ENCODE results near the gene RASA1. TPM values are rescaled to one million over a fixed set of nuclear protein-coding genes. Genes with fewer than 3 reads are reported as not detected.

RASA1 gene
- total RNA-seq, 1 experiment from 2014 or later = 29.0 TPM

DNA sequence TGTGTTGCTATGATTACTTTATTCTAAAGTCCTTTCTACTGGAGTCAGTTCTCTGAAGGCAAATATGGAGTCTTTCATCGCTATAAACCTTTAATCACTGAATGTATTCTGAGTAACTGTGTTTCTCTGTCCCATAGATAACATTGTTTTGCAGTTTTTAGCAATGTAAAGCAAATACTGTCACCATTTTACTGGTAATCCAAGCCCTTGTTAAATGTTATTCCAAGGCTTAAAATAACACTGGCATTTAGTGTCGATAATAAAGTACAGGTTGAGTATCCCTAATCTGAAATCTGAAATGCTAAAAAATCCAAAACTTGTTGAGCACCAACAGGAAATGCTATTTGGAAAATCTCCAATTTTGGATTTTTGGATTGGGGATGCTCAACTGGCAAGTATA is 120.4 kb downstream of the RASA1 start:
- Histone ChIP-seq H3K36me3 (ENCODE audit: control insufficient read depth, insufficient read depth, low read length) (peaks cover 60% of the 10 kb centered on the region), H3K4me3 (ENCODE audit: low read depth in 2 of 2, low read length in 2 of 2) (no peak overlapping the region), H3K27ac (ENCODE audit: low read length) (no peak overlapping the region), H3K27me3 (ENCODE audit: control insufficient read depth, insufficient read depth, low read length) (no peaks in the 10 kb centered on the region), H3K4me1 (ENCODE audit: control insufficient read depth, insufficient read depth, low read length) (peaks cover 3% of the 10 kb centered on the region; the same call in 1 of the 2 replicates), H3K9me3 (ENCODE audit: control insufficient read depth, insufficient read depth, low read depth, low read length) (no peaks in the 10 kb centered on the region)
- DNase-seq (ENCODE audit: low read depth, low spot score) = no peak
- CTCF ChIA-PET = interaction anchor here (0.6 kb wide), 1 partner anchor 271 kb away, joined by 4 read pairs; no protein-coding TSS in a partner anchor
- ATAC-seq = no peak
- TF ChIP-seq, protein P1, sequence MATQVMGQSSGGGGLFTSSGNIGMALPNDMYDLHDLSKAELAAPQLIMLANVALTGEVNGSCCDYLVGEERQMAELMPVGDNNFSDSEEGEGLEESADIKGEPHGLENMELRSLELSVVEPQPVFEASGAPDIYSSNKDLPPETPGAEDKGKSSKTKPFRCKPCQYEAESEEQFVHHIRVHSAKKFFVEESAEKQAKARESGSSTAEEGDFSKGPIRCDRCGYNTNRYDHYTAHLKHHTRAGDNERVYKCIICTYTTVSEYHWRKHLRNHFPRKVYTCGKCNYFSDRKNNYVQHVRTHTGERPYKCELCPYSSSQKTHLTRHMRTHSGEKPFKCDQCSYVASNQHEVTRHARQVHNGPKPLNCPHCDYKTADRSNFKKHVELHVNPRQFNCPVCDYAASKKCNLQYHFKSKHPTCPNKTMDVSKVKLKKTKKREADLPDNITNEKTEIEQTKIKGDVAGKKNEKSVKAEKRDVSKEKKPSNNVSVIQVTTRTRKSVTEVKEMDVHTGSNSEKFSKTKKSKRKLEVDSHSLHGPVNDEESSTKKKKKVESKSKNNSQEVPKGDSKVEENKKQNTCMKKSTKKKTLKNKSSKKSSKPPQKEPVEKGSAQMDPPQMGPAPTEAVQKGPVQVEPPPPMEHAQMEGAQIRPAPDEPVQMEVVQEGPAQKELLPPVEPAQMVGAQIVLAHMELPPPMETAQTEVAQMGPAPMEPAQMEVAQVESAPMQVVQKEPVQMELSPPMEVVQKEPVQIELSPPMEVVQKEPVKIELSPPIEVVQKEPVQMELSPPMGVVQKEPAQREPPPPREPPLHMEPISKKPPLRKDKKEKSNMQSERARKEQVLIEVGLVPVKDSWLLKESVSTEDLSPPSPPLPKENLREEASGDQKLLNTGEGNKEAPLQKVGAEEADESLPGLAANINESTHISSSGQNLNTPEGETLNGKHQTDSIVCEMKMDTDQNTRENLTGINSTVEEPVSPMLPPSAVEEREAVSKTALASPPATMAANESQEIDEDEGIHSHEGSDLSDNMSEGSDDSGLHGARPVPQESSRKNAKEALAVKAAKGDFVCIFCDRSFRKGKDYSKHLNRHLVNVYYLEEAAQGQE (IDR thresholded peaks at IDR 0.05; ENCODE audit: insufficient read depth in 1 of 2, low read depth in 2 of 2, low read length in 1 of 2) = no peak
- no peak for TF ChIP-seq SIN3A (IDR thresholded peaks at IDR 0.05; ENCODE audit: borderline replicate concordance, insufficient read depth, low read depth, low read length)
- TF ChIP-seq TCF7L2 (IDR thresholded peaks at IDR 0.05; ENCODE audit: low read depth, low read length) = no peak
- TF ChIP-seq, protein P2, sequence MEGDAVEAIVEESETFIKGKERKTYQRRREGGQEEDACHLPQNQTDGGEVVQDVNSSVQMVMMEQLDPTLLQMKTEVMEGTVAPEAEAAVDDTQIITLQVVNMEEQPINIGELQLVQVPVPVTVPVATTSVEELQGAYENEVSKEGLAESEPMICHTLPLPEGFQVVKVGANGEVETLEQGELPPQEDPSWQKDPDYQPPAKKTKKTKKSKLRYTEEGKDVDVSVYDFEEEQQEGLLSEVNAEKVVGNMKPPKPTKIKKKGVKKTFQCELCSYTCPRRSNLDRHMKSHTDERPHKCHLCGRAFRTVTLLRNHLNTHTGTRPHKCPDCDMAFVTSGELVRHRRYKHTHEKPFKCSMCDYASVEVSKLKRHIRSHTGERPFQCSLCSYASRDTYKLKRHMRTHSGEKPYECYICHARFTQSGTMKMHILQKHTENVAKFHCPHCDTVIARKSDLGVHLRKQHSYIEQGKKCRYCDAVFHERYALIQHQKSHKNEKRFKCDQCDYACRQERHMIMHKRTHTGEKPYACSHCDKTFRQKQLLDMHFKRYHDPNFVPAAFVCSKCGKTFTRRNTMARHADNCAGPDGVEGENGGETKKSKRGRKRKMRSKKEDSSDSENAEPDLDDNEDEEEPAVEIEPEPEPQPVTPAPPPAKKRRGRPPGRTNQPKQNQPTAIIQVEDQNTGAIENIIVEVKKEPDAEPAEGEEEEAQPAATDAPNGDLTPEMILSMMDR (IDR thresholded peaks at IDR 0.05) = no peak
- no peak for TF ChIP-seq POLR2AphosphoS5 (IDR thresholded peaks at IDR 0.05; ENCODE audit: low read depth, low read length)
- intact Hi-C loops (cut with micrococcal nuclease; ENCODE audit: unreplicated experiment) = no loop called here
- BruUV-seq (replicated peaks) = no TSS peak
- POLR2A ChIA-PET = no interaction called here
- in situ Hi-C loops (cut with HindIII; ENCODE audit: low pct_unique_long_range_greater_than_20kb, low sequenced_read_pairs) = no loop called here

DNA sequence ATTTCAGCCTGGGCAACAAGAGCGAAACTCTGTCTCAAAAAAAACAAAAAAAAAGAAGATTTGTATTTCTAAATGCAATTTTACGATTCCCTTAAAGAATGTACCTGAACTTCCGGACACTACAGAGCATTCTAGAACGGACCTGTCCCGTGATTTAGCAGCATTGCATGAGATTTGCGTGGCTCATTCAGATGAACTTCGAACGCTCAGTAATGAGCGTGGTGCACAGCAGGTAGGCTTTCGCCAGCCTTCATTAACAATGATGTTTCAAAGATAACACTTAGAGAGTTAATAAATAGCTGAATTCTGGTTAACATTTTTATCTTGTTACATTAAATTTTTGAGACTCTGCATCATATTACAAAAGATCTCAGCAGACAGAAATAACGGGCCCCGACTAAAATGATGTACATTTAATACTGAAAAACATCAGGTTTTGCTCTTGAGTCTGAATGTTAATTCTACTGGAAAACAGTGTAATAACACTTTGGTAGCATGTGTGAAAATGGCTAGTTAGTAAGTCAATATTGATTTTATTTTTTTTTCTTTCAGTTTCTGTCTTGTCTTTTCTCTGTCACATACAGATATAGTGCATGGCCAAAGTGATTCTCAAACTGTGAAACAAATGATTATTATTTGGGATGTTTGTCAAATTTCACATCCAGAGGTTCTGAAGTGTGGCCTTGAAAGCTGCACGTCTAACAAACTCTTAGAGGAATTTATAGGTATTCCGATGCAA is 121.8 kb downstream of the RASA1 start:
- Histone ChIP-seq H3K4me3 (ENCODE audit: low read depth in 2 of 2, low read length in 2 of 2) (no peak overlapping the region), H3K27me3 (ENCODE audit: control insufficient read depth, insufficient read depth, low read length) (no peaks in the 10 kb centered on the region), H3K4me1 (ENCODE audit: control insufficient read depth, insufficient read depth, low read length) (no peaks in the 10 kb centered on the region; the same call in 1 of the 2 replicates), H3K36me3 (ENCODE audit: control insufficient read depth, insufficient read depth, low read length) (peaks cover 64% of the 10 kb centered on the region), H3K27ac (ENCODE audit: low read length) (no peak overlapping the region), H3K9me3 (ENCODE audit: control insufficient read depth, insufficient read depth, low read depth, low read length) (no peaks in the 10 kb centered on the region)
- ATAC-seq = no peak
- intact Hi-C loops (cut with micrococcal nuclease; ENCODE audit: unreplicated experiment) = no loop called here
- DNase-seq (ENCODE audit: low read depth, low spot score) = no peak
- no TSS peak for BruUV-seq (replicated peaks)
- in situ Hi-C loops (cut with HindIII; ENCODE audit: low pct_unique_long_range_greater_than_20kb, low sequenced_read_pairs) = no loop called here
- POLR2A ChIA-PET = no interaction called here
- CTCF ChIA-PET = no interaction called here
- TF ChIP-seq, protein P2 (IDR thresholded peaks at IDR 0.05) = no peak
- no peak for TF ChIP-seq POLR2AphosphoS5 (IDR thresholded peaks at IDR 0.05; ENCODE audit: low read depth, low read length)
- no peak for TF ChIP-seq TCF7L2 (IDR thresholded peaks at IDR 0.05; ENCODE audit: low read depth, low read length)
- TF ChIP-seq, protein P1 (IDR thresholded peaks at IDR 0.05; ENCODE audit: insufficient read depth in 1 of 2, low read depth in 2 of 2, low read length in 1 of 2) = no peak
- no peak for TF ChIP-seq SIN3A (IDR thresholded peaks at IDR 0.05; ENCODE audit: borderline replicate concordance, insufficient read depth, low read depth, low read length)
